Esophagus squamous epithelium (tissue), 4 donors: ENCODE data around the gene IFT80.

ENCODE experiments used
- CTCF ChIP-seq, 6 experiments: fragments of 450-650 bp in 4 of 6; fragments of 200-600 bp in 2 of 6; sonication (generic) in 2 of 6; IDR thresholded peaks; one replicate each; pipeline ENCODE4 v1.5.1; 2016 to 2019; ENCODE audit warnings: antibody characterized with exemption in 6 of 6, mild to moderate bottlenecking in 4 of 6, moderate library complexity in 4 of 6
- POLR2A ChIP-seq, 4 donors: fragments of 450-650 bp; IDR thresholded peaks; one replicate each; pipeline ENCODE4 v1.6.1; 2017; ENCODE audit warnings: antibody characterized with exemption in 4 of 4, mild to moderate bottlenecking in 4 of 4, moderate library complexity in 3 of 4

GRCh38 chr3:160257606-160258005, 141.4 kb downstream of the IFT80 start:
- no peak for TF ChIP-seq POLR2A (IDR thresholded peaks at IDR 0.05)
- TF ChIP-seq CTCF (IDR thresholded peaks at IDR 0.05), result no peak
